T-helper 17 cell (primary cell): ENCODE results near the gene LYPD8. TPM values are rescaled to one million over a fixed set of nuclear protein-coding genes. Genes with fewer than 3 reads are reported as not detected.

Experiments
- ATAC-seq: fragments of 150-1000 bp; cut with Tn5 transposase; 2 replicates; pipeline ENCODE4 v1.10.0; 2021; ENCODE audit warnings: mild to moderate bottlenecking, moderate library complexity
- DNase-seq, 3 donors: peaks; one replicate each; pipeline versions ENCODE4 v3.0.0 to v3.0.0-alpha.2; 2020 to 2021
- H3K9me3 ChIP-seq: one replicate; pipeline ENCODE4 v1.7.0; 2013; ENCODE audit warnings: low read length, mild to moderate bottlenecking; ENCODE audit not compliant: control insufficient read depth, poor library complexity, severe bottlenecking
- H3K27ac Mint-ChIP-seq: one replicate; pipeline ENCODE4 v1.8.0; 2022; ENCODE audit warnings: mild to moderate bottlenecking, moderate library complexity, mixed read lengths
- H3K27me3 Mint-ChIP-seq: one replicate; pipeline ENCODE4 v1.8.0; 2022; ENCODE audit warnings: mixed read lengths
- H3K36me3 Mint-ChIP-seq: one replicate; pipeline ENCODE4 v1.8.0; 2022; ENCODE audit warnings: low read depth, mixed read lengths
- H3K4me1 Mint-ChIP-seq: one replicate; pipeline ENCODE4 v1.8.0; 2022; ENCODE audit warnings: mild to moderate bottlenecking, mixed read lengths
- H3K4me3 Mint-ChIP-seq: one replicate; pipeline ENCODE4 v1.8.0; 2022; ENCODE audit warnings: mild to moderate bottlenecking, moderate library complexity, mixed read lengths
- total RNA-seq, 4 donors: library from RNA in 2 of 4; stranded (reverse) in 2 of 4; gene quantifications; one replicate each; pipeline ENCODE4 v1.2.3 and lab custom pipeline; 2022 to 2026

Gene LYPD8
- total RNA-seq, 2 donors from 2014 or later: not detected

- H3K9me3 ChIP-seq: no peaks in the 10 kb centered on the region
- Mint-ChIP-seq H3K27me3 (peaks cover 47% of the 10 kb centered on the region), H3K4me3 (no peak overlapping the region), H3K27ac (no peak overlapping the region), H3K4me1 (peaks cover 4% of the 10 kb centered on the region), H3K36me3 (no peaks in the 10 kb centered on the region)
- no peak for ATAC-seq
- DNase-seq: no peak
These were observed 45.2 kb downstream of the LYPD8 start for GRCh38 chr1:248710305-248710900.

DNA sequence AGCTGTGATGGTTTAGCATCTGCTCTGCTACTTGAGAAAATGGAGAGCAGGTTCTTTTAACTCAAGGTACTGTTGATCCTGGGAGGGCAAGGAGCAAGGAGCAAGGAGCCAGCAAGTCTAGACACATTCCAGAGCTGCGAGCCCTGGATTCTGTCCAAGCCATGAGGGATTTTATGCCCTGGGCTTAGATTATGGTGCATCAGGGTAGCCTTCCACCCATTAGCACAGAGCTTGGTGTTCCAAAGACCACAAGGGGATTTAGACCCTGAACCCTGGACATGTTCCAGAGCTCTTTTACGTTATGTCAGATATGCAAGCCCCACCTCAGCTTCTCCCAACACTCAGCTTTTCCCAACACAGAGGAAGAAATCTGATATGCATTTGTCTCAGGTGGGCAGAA is 51.0 kb downstream of the LYPD8 start:
- peaks cover 4% of the 10 kb centered on the region for H3K4me1 Mint-ChIP-seq
- H3K27ac Mint-ChIP-seq: no peak overlapping the region
- H3K36me3 Mint-ChIP-seq: no peaks in the 10 kb centered on the region
- ATAC-seq (no peak), DNase-seq (no peak)
- H3K9me3 ChIP-seq: no peaks in the 10 kb centered on the region
- H3K27me3 Mint-ChIP-seq: peaks cover 38% of the 10 kb centered on the region
- no peak overlapping the region for H3K4me3 Mint-ChIP-seq

GRCh38 chr1:248703674-248704073 is 51.9 kb downstream of the LYPD8 start:
- no peak overlapping the region for H3K4me3 Mint-ChIP-seq
- ATAC-seq: no peak
- DNase-seq: no peak
- no peaks in the 10 kb centered on the region for H3K9me3 ChIP-seq
- peaks cover 3% of the 10 kb centered on the region for H3K36me3 Mint-ChIP-seq
- H3K4me1 Mint-ChIP-seq: peaks cover 6% of the 10 kb centered on the region
- peaks cover 38% of the 10 kb centered on the region for H3K27me3 Mint-ChIP-seq
- no peak overlapping the region for H3K27ac Mint-ChIP-seq

- no peaks in the 10 kb centered on the region for H3K9me3 ChIP-seq
- no peak for ATAC-seq
- peaks cover 30% of the 10 kb centered on the region for H3K27me3 Mint-ChIP-seq
- H3K4me1 Mint-ChIP-seq: peaks cover 6% of the 10 kb centered on the region
- no peak within 1 kb of the TSS for H3K27ac Mint-ChIP-seq
- no peak within 1 kb of the TSS for H3K4me3 Mint-ChIP-seq
- no peak for DNase-seq
- peaks cover 3% of the 10 kb centered on the region for H3K36me3 Mint-ChIP-seq
These were observed 52.8 kb downstream of the LYPD8 start, which contains the start of gene OR14I1 for GRCh38 chr1:248702714-248703113. Gene OR14I1 (minus strand): TSS chr1:248702766.

- H3K27ac Mint-ChIP-seq: no peak overlapping the region
These were observed 56.5 kb downstream of the LYPD8 start for GRCh38 chr1:248699099-248699498.

GRCh38 chr1:248697907-248698306 is 57.7 kb downstream of the LYPD8 start:
- Mint-ChIP-seq H3K4me3 (no peak overlapping the region), H3K27me3 (peaks cover 25% of the 10 kb centered on the region), H3K4me1 (peaks cover 5% of the 10 kb centered on the region), H3K36me3 (peaks cover 3% of the 10 kb centered on the region), H3K27ac (no peak overlapping the region)
- no peaks in the 10 kb centered on the region for H3K9me3 ChIP-seq
- no peak for DNase-seq
- ATAC-seq: no peak

More at GRCh38 chr1:248699099-248699498, 56.5 kb downstream of the LYPD8 start:
- DNase-seq (no peak), ATAC-seq (no peak)
- H3K9me3 ChIP-seq: no peaks in the 10 kb centered on the region
- Mint-ChIP-seq H3K27me3 (peaks cover 25% of the 10 kb centered on the region), H3K36me3 (peaks cover 3% of the 10 kb centered on the region), H3K4me3 (no peak overlapping the region), H3K4me1 (peaks cover 5% of the 10 kb centered on the region)

DNA sequence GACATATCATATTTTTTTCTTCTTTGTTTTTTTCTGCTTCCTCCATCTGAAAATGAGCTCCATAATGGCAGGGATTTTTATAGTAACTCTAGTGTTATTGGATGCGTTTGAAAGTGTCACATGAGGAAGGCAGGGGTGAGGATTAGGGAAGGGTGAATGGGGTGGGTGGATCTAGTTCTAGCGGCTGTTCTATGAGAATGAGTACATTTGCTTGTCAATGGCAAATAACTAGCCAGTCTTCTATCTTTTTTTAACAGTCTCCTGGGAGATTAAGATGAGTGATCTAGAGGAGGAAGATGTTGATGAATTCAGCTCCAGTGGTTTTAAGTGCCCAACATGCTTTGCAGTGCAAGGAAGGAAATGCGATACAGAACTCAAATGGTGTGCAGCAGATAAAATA is 58.8 kb downstream of the LYPD8 start:
- DNase-seq (no peak), ATAC-seq (no peak)
- H3K4me1 Mint-ChIP-seq: peaks cover 5% of the 10 kb centered on the region
- H3K4me3 Mint-ChIP-seq: no peak overlapping the region
- peaks cover 3% of the 10 kb centered on the region for H3K36me3 Mint-ChIP-seq
- no peaks in the 10 kb centered on the region for H3K9me3 ChIP-seq
- H3K27me3 Mint-ChIP-seq: peaks cover 25% of the 10 kb centered on the region
- no peak overlapping the region for H3K27ac Mint-ChIP-seq

DNA sequence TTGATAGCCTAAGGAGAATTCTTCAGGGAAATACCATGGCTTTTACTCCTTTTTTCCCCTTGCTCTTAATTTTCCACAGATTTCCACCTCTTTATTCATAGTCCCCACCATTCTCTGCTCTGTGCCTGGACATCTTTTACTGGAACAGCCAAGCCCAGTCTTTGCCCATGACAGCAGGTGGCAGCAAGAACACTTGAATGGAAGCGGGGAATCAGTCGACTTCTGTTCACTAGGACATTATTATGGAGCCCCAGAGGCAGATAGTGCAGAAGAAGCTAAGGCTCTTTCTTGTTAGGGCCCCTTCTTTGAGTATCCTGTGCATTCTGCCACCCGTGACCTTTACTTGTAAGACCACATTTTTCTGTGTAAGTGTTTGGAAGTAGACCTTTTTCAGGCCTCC is 59.3 kb downstream of the LYPD8 start:
- no peak for DNase-seq
- H3K27me3 Mint-ChIP-seq: peaks cover 25% of the 10 kb centered on the region
- no peaks in the 10 kb centered on the region for H3K9me3 ChIP-seq
- no peak overlapping the region for H3K27ac Mint-ChIP-seq
- no peak overlapping the region for H3K4me3 Mint-ChIP-seq
- H3K36me3 Mint-ChIP-seq: peaks cover 3% of the 10 kb centered on the region
- H3K4me1 Mint-ChIP-seq: peaks cover 5% of the 10 kb centered on the region
- ATAC-seq: no peak

GRCh38 chr1:248695451-248696132 is 60.0 kb downstream of the LYPD8 start:
- ATAC-seq: no peak
- H3K9me3 ChIP-seq: no peaks in the 10 kb centered on the region
- H3K4me3 Mint-ChIP-seq: no peak overlapping the region
- peaks cover 3% of the 10 kb centered on the region for H3K36me3 Mint-ChIP-seq
- H3K4me1 Mint-ChIP-seq: peaks cover 5% of the 10 kb centered on the region
- peaks cover 25% of the 10 kb centered on the region for H3K27me3 Mint-ChIP-seq
- no peak overlapping the region for H3K27ac Mint-ChIP-seq
- DNase-seq: no peak

DNA sequence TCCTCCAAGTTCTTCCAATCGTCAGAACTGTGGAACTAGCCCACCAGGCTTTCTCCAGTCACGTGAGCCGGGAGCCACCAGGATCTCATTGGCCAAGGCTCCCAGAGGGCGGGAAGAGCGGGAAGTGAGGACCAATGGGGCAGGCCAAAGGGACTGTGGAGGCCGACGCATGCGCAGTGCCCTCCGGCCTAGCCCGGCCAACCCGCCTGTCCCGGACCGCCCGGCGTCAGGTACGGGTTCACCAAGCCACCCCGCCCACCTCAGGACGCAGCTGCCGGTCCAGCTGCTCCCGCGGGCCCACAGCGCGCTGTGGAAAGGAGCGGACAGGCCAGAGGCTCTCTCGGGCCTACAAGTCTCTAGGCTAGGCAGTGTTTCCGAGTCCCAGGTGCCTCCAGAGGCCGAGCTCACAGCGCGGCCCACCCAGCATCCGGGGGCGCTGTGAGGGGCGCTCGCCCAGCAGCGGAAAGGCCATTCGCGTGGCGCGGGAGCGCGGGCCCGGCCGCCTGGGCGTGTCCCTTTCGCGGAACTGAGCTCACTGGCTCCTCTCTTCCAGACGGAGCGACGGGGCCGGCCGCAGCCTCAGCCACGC is 63.9 kb downstream of the LYPD8 start:
- ATAC-seq (no peak), DNase-seq (no peak)
- Mint-ChIP-seq H3K36me3 (peaks cover 3% of the 10 kb centered on the region), H3K27me3 (peaks cover 16% of the 10 kb centered on the region), H3K27ac (no peak overlapping the region), H3K4me1 (peaks cover 5% of the 10 kb centered on the region), H3K4me3 (no peak overlapping the region)
- no peaks in the 10 kb centered on the region for H3K9me3 ChIP-seq

Other genes starting within 250 kb of the LYPD8 start
- gene OR2G6, start 247.7 kb downstream of the LYPD8 start, total RNA-seq: not detected
- not detected for gene OR2T29, start 193.0 kb downstream of the LYPD8 start, total RNA-seq
- not detected for gene OR2T34, start 181.0 kb downstream of the LYPD8 start, total RNA-seq
- not detected for gene OR2T10, start 158.1 kb downstream of the LYPD8 start, total RNA-seq
- gene OR2T11, start 120.7 kb downstream of the LYPD8 start, total RNA-seq: not detected
- gene OR2T35, start 110.5 kb downstream of the LYPD8 start, total RNA-seq: not detected
- gene OR2T27, start 100.2 kb downstream of the LYPD8 start, total RNA-seq: not detected
- not detected for gene OR14I1, start 53.0 kb downstream of the LYPD8 start, total RNA-seq
- gene SH3BP5L, start 70.2 kb upstream of the LYPD8 start, total RNA-seq: 10 to 100 TPM; 13.3 to 20.0 TPM
- gene ZNF672, start 82.5 kb upstream of the LYPD8 start, total RNA-seq: 10 to 100 TPM; 23.1 to 28.8 TPM
- 10 to 100 TPM; 35.0 to 41.4 TPM for gene ZNF692, start 103.3 kb upstream of the LYPD8 start, total RNA-seq
- gene PGBD2, start 150.5 kb upstream of the LYPD8 start, total RNA-seq: 1 to 10 TPM; 2.1 to 3.6 TPM